Neutrophil (primary cell): ENCODE measurements around the gene HOXA11.

Source experiments
- H3K27ac ChIP-seq: fragments of 200-600 bp; sonication (generic); 2 replicates; pipeline ENCODE4 v1.5.1; 2016; ENCODE audit warnings: mild to moderate bottlenecking, moderate library complexity
- H3K27me3 ChIP-seq: fragments of 200-600 bp; sonication (generic); 2 replicates; pipeline ENCODE4 v1.6.0; 2016; ENCODE audit warnings: mild to moderate bottlenecking
- H3K36me3 ChIP-seq: fragments of 200-600 bp; sonication (generic); 2 replicates; pipeline ENCODE4 v1.5.1; 2017
- H3K4me1 ChIP-seq, 2 experiments: fragments of 200-600 bp in 1 of 2; sonication (generic) in 1 of 2; 1 replicate in 1 of 2; 2 replicates in 1 of 2; pipeline versions ENCODE4 v1.5.1 to v1.6.1; 2013 to 2016; ENCODE audit warnings: low read depth in 1 of 2, low read length in 1 of 2, mild to moderate bottlenecking in 1 of 2, moderate library complexity in 1 of 2; ENCODE audit not compliant: control insufficient read depth in 1 of 2, insufficient read depth in 1 of 2
- H3K4me3 ChIP-seq, 2 experiments: fragments of 200-600 bp in 1 of 2; sonication (generic) in 1 of 2; 1 replicate in 1 of 2; 2 replicates in 1 of 2; pipeline ENCODE4 v1.5.1; 2013 to 2016; ENCODE audit warnings: low read depth in 1 of 2, low read length in 1 of 2, mild to moderate bottlenecking in 1 of 2, moderate library complexity in 1 of 2
- H3K9me3 ChIP-seq: fragments of 200-600 bp; sonication (generic); 2 replicates; pipeline ENCODE4 v1.5.1; 2016
- TF ChIP-seq, protein P1 (sequence below): fragments of 200-600 bp; sonication (generic); IDR thresholded peaks from 2 replicates; pipeline ENCODE4 v1.5.1; 2016; ENCODE audit warnings: antibody characterized with exemption

Gene HOXA11

DNA sequence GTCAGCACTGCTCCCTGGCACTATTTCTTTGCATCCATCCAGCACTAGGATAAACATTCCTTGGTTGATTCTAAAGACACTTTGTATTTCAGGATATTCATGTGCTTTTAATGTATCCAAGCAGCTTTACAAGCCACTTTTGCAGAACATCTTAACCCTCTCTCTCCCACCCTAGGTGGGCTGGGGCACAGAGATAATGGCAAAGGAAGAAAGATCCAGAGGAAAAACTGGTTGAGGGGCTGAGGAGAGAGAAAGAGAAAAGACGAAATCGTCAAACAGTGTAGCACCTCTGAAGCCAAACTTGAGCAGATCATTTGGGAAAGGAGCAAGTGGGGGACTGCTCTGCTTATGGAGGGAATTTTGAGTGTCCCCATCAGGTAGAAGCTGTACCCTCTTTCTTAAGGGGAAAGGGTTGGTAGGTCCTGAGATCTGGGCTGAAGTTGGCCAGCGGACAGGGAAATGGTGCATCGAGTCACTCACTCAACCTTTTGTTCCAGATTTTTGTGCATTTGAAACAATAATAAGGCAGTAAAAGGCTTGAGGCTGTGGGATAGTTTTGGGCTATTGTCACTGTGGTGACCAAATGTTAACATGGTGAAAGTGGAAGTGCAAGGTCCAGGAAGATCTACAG lies 19.0 kb upstream of the HOXA11 start:
- Histone ChIP-seq H3K36me3 (no peaks in the 10 kb centered on the region), H3K27me3 (peaks cover 99% of the 10 kb centered on the region), H3K27ac (no peak overlapping the region), H3K4me3 (no peak overlapping the region), H3K9me3 (no peaks in the 10 kb centered on the region), H3K4me1 (peaks cover 37 to 40% of the 10 kb centered on the region in 2 experiments)
- TF ChIP-seq, protein P1, sequence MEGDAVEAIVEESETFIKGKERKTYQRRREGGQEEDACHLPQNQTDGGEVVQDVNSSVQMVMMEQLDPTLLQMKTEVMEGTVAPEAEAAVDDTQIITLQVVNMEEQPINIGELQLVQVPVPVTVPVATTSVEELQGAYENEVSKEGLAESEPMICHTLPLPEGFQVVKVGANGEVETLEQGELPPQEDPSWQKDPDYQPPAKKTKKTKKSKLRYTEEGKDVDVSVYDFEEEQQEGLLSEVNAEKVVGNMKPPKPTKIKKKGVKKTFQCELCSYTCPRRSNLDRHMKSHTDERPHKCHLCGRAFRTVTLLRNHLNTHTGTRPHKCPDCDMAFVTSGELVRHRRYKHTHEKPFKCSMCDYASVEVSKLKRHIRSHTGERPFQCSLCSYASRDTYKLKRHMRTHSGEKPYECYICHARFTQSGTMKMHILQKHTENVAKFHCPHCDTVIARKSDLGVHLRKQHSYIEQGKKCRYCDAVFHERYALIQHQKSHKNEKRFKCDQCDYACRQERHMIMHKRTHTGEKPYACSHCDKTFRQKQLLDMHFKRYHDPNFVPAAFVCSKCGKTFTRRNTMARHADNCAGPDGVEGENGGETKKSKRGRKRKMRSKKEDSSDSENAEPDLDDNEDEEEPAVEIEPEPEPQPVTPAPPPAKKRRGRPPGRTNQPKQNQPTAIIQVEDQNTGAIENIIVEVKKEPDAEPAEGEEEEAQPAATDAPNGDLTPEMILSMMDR, result no peak

DNA sequence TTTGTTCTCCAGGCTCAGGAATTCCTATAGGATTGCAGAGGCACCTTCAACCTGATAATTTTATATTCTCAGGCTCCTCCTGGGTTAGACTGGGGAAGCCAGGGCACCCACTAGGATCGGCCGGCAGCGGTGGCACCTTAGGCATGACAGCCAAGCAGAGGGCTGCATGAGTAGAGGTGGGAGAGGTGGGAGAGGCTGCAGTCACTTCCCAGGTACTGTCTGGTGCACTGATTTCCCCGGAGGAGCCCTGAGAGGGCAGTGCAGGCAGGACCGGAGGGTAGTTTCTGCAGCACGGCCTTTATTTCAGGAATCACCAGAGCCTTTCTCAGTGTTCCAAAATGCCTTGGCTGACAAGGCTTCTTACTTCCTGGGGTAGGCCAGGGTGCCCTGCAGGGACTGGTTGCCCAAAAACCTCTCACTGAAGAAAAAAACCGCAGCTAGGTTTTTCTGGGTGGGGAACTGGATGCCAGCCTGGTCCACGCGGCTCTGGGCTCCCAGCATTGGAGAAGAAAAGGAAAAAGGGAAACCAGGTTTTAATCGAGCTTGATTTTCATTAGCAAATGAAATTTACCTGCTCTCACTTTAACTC lies 18.4 kb upstream of the HOXA11 start:
- Histone ChIP-seq H3K27ac (no peak overlapping the region), H3K27me3 (peaks cover 99% of the 10 kb centered on the region), H3K9me3 (no peaks in the 10 kb centered on the region), H3K4me3 (no peak overlapping the region), H3K4me1 (peaks cover 43 to 44% of the 10 kb centered on the region in 2 experiments), H3K36me3 (no peaks in the 10 kb centered on the region)
- TF ChIP-seq, protein P1, result no peak

DNA sequence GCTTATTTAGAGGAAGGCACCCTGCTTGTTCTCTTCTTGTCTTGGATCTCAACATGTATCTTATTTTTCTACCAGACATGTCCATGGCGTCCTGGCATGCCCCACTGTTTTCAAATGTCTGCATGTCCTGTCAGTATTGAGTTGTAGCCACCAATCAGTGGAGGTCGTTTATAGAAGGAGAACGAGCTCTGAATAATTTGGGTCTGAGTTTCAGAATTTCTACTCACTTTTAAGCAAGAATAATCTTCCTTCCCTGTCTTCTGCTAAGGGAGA lies 17.8 kb upstream of the HOXA11 start:
- Histone ChIP-seq H3K27me3 (peaks cover 99% of the 10 kb centered on the region), H3K4me1 (peaks cover 46 to 49% of the 10 kb centered on the region in 2 experiments), H3K9me3 (no peaks in the 10 kb centered on the region), H3K27ac (no peak overlapping the region), H3K36me3 (no peaks in the 10 kb centered on the region), H3K4me3 (no peak overlapping the region)
- TF ChIP-seq, protein P1, result no peak

DNA sequence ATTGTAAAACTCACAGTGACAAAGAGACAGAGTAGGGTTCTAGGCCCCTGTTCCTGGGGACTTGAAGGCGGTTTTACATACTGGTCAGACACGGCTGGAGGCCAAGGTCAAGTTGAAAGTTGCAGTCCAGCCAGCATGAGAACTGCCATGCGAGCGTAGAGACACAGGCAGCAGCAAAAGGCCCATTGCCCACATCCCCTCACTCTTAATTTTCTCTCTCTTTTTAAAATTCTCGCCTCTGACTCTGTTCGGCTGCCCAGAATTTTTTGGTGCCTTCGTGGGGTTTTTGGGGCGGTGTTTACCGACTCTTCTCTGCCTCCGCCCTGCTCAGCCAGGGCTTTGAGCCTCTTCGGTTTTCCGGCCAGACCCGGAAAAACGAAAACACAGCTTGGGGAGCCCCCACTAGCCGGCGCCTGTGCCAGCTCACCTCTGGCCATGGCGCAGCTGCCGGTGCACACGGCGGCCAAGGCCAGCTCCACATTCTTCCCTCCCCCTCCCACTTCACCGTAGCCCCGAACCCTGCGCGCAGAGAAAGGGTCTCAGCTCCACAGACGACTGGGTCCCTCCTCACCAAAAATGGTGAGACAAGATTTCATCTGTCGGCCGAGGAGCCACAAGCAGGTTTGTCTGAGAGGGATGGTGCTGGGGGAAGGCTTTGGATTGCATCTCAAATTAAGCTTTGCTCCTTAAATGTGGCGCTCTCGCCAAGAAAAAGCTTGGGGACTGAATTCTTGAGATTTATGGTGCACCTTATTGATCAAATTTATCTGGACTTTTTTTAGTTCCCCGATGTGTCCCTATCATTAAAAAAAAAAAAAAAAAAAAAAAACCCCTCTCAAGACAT lies 17.2 kb upstream of the HOXA11 start:
- peaks cover 46 to 49% of the 10 kb centered on the region in 2 experiments for H3K4me1 ChIP-seq
- peak overlapping the region in 1 of 2 experiments; percentile 50 for H3K4me3 ChIP-seq
- H3K27me3 ChIP-seq, result peaks cover 99% of the 10 kb centered on the region
- no peak overlapping the region for H3K27ac ChIP-seq
- no peaks in the 10 kb centered on the region for H3K36me3 ChIP-seq
- TF ChIP-seq, protein P1, result no peak
- no peaks in the 10 kb centered on the region for H3K9me3 ChIP-seq

DNA sequence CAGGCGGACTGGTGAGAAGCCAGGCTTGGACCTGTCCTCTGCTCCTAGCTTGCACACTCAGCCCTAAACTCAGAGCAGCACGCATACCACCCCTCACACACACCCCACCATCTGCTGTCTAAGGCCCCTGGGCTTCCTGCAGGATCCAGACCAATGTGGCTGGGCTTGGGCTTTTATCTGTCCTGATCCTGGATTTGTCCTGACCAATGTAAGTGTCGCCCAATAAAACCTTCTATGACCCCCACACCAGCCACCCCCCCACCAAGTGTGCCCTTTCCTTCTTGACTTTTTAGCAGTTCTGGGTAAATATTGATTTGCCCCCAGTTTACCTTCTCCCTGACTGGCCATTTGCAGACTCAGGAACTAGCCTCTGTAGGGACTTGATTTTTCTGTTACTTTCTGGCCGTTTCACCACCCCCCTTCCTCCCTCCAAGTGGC lies 16.6 kb upstream of the HOXA11 start:
- H3K36me3 ChIP-seq, result no peaks in the 10 kb centered on the region
- peaks cover 99% of the 10 kb centered on the region for H3K27me3 ChIP-seq
- TF ChIP-seq, protein P1, result no peak
- H3K4me3 ChIP-seq, result peak overlapping the region; percentile 38 to 50
- H3K4me1 ChIP-seq, result peaks cover 46 to 49% of the 10 kb centered on the region in 2 experiments
- no peaks in the 10 kb centered on the region for H3K9me3 ChIP-seq
- H3K27ac ChIP-seq, result no peak overlapping the region
